HG03432 (cell line): ENCODE results near the gene MGAT4B.

Experiments
- ATAC-seq: cut with Tn5 transposase; IDR thresholded peaks from one replicate; pipeline ENCODE4 v1.9.1; 2021; ENCODE audit warnings: mild to moderate bottlenecking, moderate library complexity; ENCODE audit not compliant: unreplicated experiment

The MGAT4B gene

DNA sequence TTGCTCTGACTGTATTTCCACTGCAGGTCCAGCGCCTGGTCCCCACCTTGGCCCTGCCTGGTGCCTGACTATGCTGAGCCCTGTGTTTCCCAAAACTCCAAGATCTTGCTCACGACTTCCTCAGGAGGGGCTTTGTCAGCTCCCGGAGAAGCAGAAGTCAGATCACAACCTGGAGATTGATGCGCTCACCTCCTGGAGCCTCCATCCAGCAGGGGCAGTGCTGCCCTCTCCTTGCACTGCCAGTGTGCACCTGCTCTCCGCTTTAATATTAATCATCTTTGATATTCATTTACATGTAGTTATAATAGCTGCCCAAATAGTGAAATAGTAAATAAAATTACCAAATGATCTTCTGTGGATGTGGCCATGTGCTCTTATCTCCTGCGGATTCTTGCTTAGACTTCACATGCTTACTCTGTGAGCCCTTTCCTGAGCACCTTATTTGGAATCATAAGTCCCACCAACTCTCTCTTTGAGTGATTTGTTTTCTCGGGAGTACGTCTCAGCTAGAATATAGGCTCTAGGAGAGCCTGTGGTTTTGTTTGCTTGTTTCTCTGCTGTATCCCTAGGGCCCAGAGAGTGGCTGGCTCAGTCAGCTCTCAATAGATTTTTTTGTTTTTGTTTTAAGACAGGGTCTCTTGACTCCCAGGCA lies 56.7 kb downstream of the MGAT4B start:
- no peak for ATAC-seq

DNA sequence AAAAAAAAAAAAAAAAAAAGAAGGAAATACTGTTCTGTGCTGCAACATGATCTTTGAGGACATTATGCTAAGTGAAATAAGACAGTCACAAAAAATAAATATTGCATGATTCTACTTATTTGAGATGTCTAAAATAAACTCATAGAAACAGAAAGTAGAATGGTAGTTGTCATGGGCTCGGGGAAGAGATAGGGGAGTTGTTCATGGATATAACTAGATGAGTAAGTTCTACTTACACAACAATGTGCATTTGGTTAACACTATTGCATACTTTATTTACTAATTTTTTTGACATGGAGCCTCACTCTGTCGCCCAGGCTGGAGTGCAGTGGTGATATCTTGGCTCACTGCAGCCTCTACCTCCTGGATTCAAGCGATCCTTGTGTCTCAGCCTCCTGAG lies 58.9 kb downstream of the MGAT4B start:
- ATAC-seq, result no peak
